ENCODE data around the gene SRP19. TPM values are rescaled to one million over a fixed set of nuclear protein-coding genes. Genes with fewer than 3 reads are reported as not detected.

SRP19 gene
- total and polyA plus RNA-seq, 10 of the 15 experiments (the other 5 are each of a cell fraction or from before 2014, with no cell fraction given) = 43.4 to 379 (median 156) TPM

GRCh38 chr5:112854651-112855050, 6.4 kb upstream of the SRP19 start:
- no TSS peak for BruUV-seq (replicated peaks)
- POLR2A ChIA-PET = interaction anchor here (0.5 kb wide), 1 partner anchor 80 kb away, joined by 3 read pairs; no protein-coding TSS in a partner anchor
- in situ Hi-C loops (cut with MboI) = no loop called here
- peaks cover 2% of the 10 kb centered on the region; the same call in 2 of the 3 replicates for H3K9me3 ChIP-seq (replicated peaks; ENCODE audit: control insufficient read depth, insufficient read depth, low read length)
- intact Hi-C loops (cut with micrococcal nuclease; ENCODE audit: unreplicated experiment) = no loop called here
- no peaks in the 10 kb centered on the region for H3K36me3 ChIP-seq (ENCODE audit: control insufficient read depth in 2 of 2, insufficient read depth in 2 of 2, low read length in 1 of 2)
- WGBS (ENCODE audit: insufficient coverage, insufficient replicate concordance, low lambda C conversion rate, missing lambda C conversion rate) = 0% methylated on average over 1 of the region's 1 CpG
- H3K79me2 ChIP-seq (ENCODE audit: control insufficient read depth, insufficient read depth, low read length) = no peaks in the 10 kb centered on the region
- H3K4me1 ChIP-seq (ENCODE audit: control insufficient read depth, insufficient read depth, low read length) = no peaks in the 10 kb centered on the region
- H3K4me2 ChIP-seq (ENCODE audit: control insufficient read depth, insufficient read depth) = no peak overlapping the region
- FAIRE-seq (no peak), DNase-seq (ENCODE audit: low read depth, low spot score) (no peak), ATAC-seq (no peak)
- CTCF ChIA-PET = no interaction called here
- H2AFZ ChIP-seq (ENCODE audit: control insufficient read depth, low read depth, low read length) = no peak overlapping the region
- SMC1A ChIA-PET (ENCODE audit: uncharacterized antibody, unreplicated experiment) = interaction anchor here (0.6 to 0.7 kb wide), 2 partner anchors 147 to 163 kb away, joined by 3 read pairs; no protein-coding TSS in a partner anchor
- no peak overlapping the region for H3K4me3 ChIP-seq
- no peaks in the 10 kb centered on the region for H4K20me1 ChIP-seq (ENCODE audit: control insufficient read depth, insufficient read depth)
- H3K27ac ChIP-seq (ENCODE audit: control insufficient read depth, insufficient read depth) = no peak overlapping the region
- H3K27me3 ChIP-seq (replicated peaks in 1 of 2; ENCODE audit: control insufficient read depth in 2 of 2, insufficient read depth in 2 of 2, low read length in 1 of 2) = no peaks in the 10 kb centered on the region
- H3K9ac ChIP-seq (ENCODE audit: control insufficient read depth, insufficient read depth, low read length) = no peak overlapping the region
- RAD21 ChIA-PET (ENCODE audit: unreplicated experiment) = interaction anchor here (1.8 kb wide), 1 partner anchor 121 kb away, joined by 5 read pairs; the partner anchor contains the start of gene DCP2
- TF ChIP-seq NR2F1 (conservative IDR thresholded peaks at IDR 0.05) (no peak), CREB1 (IDR thresholded peaks at IDR 0.05; ENCODE audit: low read depth) (no peak), CUX1 (IDR thresholded peaks at IDR 0.05; ENCODE audit: insufficient replicate concordance, low read depth, low read length) (no peak), WRNIP1 (IDR thresholded peaks at IDR 0.05; ENCODE audit: borderline replicate concordance, low read depth, low read length) (no peak), LARP7 (IDR thresholded peaks at IDR 0.05) (no peak), HDAC2 (IDR thresholded peaks at IDR 0.05) (no peak), SREBF1 (IDR thresholded peaks at IDR 0.05; ENCODE audit: low read length) (no peak), NBN (IDR thresholded peaks at IDR 0.05) (no peak), ZBED1 (IDR thresholded peaks at IDR 0.05; ENCODE audit: borderline replicate concordance) (no peak), RUNX3 (IDR thresholded peaks at IDR 0.05; ENCODE audit: low read length) (no peak), YBX1 (IDR thresholded peaks at IDR 0.05) (no peak), ZNF592 (IDR thresholded peaks at IDR 0.05) (no peak), ZNF687 (IDR thresholded peaks at IDR 0.05) (no peak)

Data from GM12878 (cell line).